WERI-Rb-1 (cell line): ENCODE data around the gene HTT-AS.

Experiments used
- DNase-seq: peaks from one replicate; pipeline ENCODE4 v3.0.0-alpha.2; 2020
- H3K27ac ChIP-seq: fragments of 250-450 bp; sonication (Bioruptor Pico); 2 replicates; pipeline ENCODE4 v1.5.1; 2020; ENCODE audit warnings: mild to moderate bottlenecking, moderate library complexity
- H3K27me3 ChIP-seq: fragments of 250-450 bp; sonication (Bioruptor Pico); 2 replicates; pipeline ENCODE4 v1.5.1; 2021; ENCODE audit warnings: mild to moderate bottlenecking, low read depth, moderate library complexity; ENCODE audit not compliant: insufficient read depth, severe bottlenecking
- H3K36me3 ChIP-seq: fragments of 250-450 bp; sonication (Bioruptor Pico); 2 replicates; pipeline ENCODE4 v1.5.1; 2020; ENCODE audit warnings: mild to moderate bottlenecking, moderate library complexity
- H3K4me3 ChIP-seq: 2 replicates; pipeline ENCODE4 v1.5.1; 2011; ENCODE audit warnings: low read depth, mild to moderate bottlenecking, control low read depth, low read length
- H3K9me3 ChIP-seq: fragments of 250-450 bp; sonication (Bioruptor Pico); 2 replicates; pipeline ENCODE4 v1.5.1; 2021; ENCODE audit warnings: mild to moderate bottlenecking, moderate library complexity; ENCODE audit not compliant: severe bottlenecking
- CTCF ChIP-seq: IDR thresholded peaks from 2 replicates; pipeline ENCODE4 v1.5.1; 2011; ENCODE audit warnings: low read depth, mild to moderate bottlenecking, control low read depth, inconsistent platforms, low read length

The HTT-AS gene

GRCh38 chr4:3112609-3113469 lies 38.5 kb upstream of the HTT-AS start:
- peaks cover 93% of the 10 kb centered on the region for H3K36me3 ChIP-seq
- H3K4me3 ChIP-seq, result no peak overlapping the region
- no peak for DNase-seq
- no peaks in the 10 kb centered on the region for H3K27me3 ChIP-seq
- no peak for TF ChIP-seq CTCF
- no peak overlapping the region for H3K27ac ChIP-seq
- no peaks in the 10 kb centered on the region for H3K9me3 ChIP-seq

GRCh38 chr4:3112201-3112600 lies 37.9 kb upstream of the HTT-AS start:
- Histone ChIP-seq H3K27me3 (no peaks in the 10 kb centered on the region), H3K36me3 (peaks cover 94% of the 10 kb centered on the region), H3K27ac (no peak overlapping the region), H3K4me3 (no peak overlapping the region), H3K9me3 (no peaks in the 10 kb centered on the region)
- TF ChIP-seq CTCF, result no peak
- no peak for DNase-seq

- Histone ChIP-seq H3K9me3 (no peaks in the 10 kb centered on the region), H3K27me3 (no peaks in the 10 kb centered on the region), H3K36me3 (peaks cover 93% of the 10 kb centered on the region), H3K4me3 (no peak overlapping the region), H3K27ac (peak overlapping the region; percentile 29; the same call in 1 of the 2 replicates)
- peak; percentile 75 for DNase-seq
- no peak for TF ChIP-seq CTCF
Measured at GRCh38 chr4:3111461-3111860, 37.1 kb upstream of the HTT-AS start.

GRCh38 chr4:3108211-3108610 lies 33.9 kb upstream of the HTT-AS start:
- Histone ChIP-seq H3K27ac (no peak overlapping the region), H3K36me3 (peaks cover 93% of the 10 kb centered on the region), H3K4me3 (no peak overlapping the region), H3K27me3 (no peaks in the 10 kb centered on the region), H3K9me3 (no peaks in the 10 kb centered on the region)
- no peak for TF ChIP-seq CTCF
- no peak for DNase-seq

- no peak for DNase-seq
Measured at GRCh38 chr4:3107691-3108121, 33.4 kb upstream of the HTT-AS start.

More at GRCh38 chr4:3107691-3108121, 33.4 kb upstream of the HTT-AS start:
- no peak overlapping the region for H3K4me3 ChIP-seq
- H3K27ac ChIP-seq, result no peak overlapping the region
- H3K27me3 ChIP-seq, result no peaks in the 10 kb centered on the region
- no peaks in the 10 kb centered on the region for H3K9me3 ChIP-seq
- no peak for TF ChIP-seq CTCF
- peaks cover 90% of the 10 kb centered on the region for H3K36me3 ChIP-seq
